Esophagus muscularis mucosa (tissue), 2 donors: ENCODE results near the gene SLC2A13.
"Not testable (repeated sequence)": the region's sequence is repeated elsewhere in the genome, so short reads cannot be mapped to it uniquely, and the experiment has no call there.

Experiments used
- POLR2A ChIP-seq: fragments of 450-650 bp; IDR thresholded peaks from one replicate; pipeline ENCODE4 v1.6.1; 2017; ENCODE audit warnings: antibody characterized with exemption, moderate library complexity, mild to moderate bottlenecking, low read depth
- POLR2AphosphoS5 ChIP-seq, 2 donors: sonication (generic); formaldehyde crosslinking; IDR thresholded peaks; one replicate each; pipeline ENCODE4 v1.6.1; 2017; ENCODE audit warnings: antibody characterized with exemption in 2 of 2

GRCh38 chr12:39812456-39812855 is 293.4 kb downstream of the SLC2A13 start:
- TF ChIP-seq POLR2A; POLR2AphosphoS5 (IDR thresholded peaks at IDR 0.05): not testable (repeated sequence)
